GM13977 (cell line): ENCODE results near the gene SGSM1.

Source experiments
- DNase-seq: peaks from one replicate; pipeline ENCODE4 v3.0.0; 2012; ENCODE audit warnings: low spot score
- in situ Hi-C: fragments of 300-500 bp; cut with MboI; formaldehyde crosslinking; loops from one replicate; pipeline ENCODE4 v1.12.0; 2022; ENCODE audit warnings: low sequenced_read_pairs, low pct_unique_long_range_greater_than_20kb, mixed read lengths, inconsistent platforms; ENCODE audit not compliant: unreplicated experiment
- TF ChIP-seq, protein P1 (sequence below): IDR thresholded peaks from 2 replicates; pipeline ENCODE4 v1.5.1; 2012; ENCODE audit warnings: mild to moderate bottlenecking, control low read depth; ENCODE audit not compliant: insufficient read depth; ENCODE audit errors: extremely low read depth, missing control alignments

Gene SGSM1

DNA sequence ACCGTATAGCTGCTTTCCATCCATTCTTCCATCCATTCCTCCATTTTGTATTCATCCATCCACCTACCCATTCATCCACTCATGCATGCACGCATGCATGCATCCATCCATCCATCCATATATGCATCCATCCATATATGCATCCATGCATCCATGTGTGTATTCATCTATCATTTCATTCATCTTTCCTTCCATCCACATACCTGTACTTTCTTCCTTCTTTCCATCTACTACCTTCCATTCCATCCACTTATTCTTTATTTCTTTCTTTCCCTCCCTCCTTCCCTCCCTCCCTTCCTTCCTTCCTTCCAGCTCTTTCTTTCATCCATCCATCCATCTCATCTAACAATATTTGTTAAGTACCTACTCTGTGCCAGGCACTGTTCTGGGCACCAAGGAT lies 166.4 kb downstream of the SGSM1 start:
- DNase-seq = no peak
- TF ChIP-seq, protein P1, sequence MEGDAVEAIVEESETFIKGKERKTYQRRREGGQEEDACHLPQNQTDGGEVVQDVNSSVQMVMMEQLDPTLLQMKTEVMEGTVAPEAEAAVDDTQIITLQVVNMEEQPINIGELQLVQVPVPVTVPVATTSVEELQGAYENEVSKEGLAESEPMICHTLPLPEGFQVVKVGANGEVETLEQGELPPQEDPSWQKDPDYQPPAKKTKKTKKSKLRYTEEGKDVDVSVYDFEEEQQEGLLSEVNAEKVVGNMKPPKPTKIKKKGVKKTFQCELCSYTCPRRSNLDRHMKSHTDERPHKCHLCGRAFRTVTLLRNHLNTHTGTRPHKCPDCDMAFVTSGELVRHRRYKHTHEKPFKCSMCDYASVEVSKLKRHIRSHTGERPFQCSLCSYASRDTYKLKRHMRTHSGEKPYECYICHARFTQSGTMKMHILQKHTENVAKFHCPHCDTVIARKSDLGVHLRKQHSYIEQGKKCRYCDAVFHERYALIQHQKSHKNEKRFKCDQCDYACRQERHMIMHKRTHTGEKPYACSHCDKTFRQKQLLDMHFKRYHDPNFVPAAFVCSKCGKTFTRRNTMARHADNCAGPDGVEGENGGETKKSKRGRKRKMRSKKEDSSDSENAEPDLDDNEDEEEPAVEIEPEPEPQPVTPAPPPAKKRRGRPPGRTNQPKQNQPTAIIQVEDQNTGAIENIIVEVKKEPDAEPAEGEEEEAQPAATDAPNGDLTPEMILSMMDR = no peak
- in situ Hi-C loops = no loop called here

DNA sequence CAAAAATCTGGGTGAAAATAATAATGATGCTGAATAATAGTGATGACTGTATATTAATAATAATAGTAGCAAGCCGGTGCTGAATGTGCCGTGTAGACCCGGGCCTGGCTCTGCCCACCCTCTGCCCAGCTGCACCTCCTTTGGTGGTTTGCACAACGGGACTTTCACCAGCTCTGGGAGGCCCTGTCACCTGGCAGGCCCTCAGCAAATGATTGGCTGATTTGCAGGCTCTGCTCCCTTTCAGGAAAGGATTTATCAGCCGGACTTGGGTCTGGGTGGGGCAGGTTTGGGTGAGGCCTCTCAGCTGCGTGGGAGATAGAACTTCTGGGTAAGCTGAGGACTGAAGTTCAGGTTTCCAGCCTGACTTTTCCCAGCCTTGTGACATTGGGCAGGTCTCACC lies 167.9 kb downstream of the SGSM1 start:
- TF ChIP-seq, protein P1 = no peak
- DNase-seq = no peak
- in situ Hi-C loops = no loop called here

DNA sequence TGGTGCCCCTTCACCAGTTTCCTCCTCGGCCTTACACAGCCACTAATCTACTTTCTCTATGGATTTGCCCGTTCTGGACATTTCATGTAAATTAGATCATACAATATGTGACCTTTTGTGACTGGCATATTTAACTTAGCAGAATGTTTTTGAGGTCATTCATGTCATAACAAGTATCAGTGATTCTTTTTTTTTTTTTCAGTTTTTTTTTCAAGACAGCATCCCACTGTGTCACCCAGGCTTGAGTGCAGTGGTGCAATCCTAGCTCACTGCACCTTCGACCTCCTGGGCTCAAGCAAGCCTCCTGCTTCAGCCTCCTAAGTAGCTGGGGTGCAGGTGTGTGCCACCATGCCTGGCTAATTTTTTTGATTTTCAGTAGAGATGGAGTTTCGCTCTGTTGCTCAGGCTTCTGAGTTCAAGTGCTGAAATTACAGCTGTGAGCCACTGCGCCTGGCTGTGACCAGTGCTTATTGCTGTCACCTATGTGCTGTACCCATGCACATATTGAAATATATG lies 169.2 kb downstream of the SGSM1 start:
- TF ChIP-seq, protein P1 = no peak
- no peak for DNase-seq
- in situ Hi-C loops = no loop called here

DNA sequence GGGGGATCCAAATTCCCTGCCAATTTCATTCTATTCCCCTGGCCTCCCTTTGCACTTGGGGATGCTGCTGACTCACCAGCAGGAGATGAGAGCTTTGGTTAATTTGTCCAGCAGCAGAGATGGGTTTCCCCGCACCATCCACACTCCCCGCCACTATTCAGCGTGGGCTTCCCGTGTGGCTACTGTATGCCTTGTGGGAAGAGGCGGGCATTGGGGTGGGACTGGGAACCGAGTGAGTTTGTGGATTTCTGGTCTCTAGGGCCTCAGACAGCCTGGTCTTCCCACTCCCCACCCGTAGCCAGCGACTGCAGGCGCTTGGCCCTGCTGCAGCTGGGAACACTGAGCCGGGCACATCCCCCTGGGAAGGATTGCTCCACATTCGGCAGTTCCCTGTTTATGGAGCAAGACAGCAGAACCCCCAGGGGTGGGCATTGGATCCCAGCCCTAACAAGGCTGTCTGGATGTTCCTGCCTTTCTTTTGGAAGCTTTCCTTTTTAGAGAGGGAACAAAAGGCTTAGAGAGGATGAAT lies 169.9 kb downstream of the SGSM1 start:
- in situ Hi-C loops = no loop called here
- no peak for DNase-seq
- TF ChIP-seq, protein P1 = no peak

DNA sequence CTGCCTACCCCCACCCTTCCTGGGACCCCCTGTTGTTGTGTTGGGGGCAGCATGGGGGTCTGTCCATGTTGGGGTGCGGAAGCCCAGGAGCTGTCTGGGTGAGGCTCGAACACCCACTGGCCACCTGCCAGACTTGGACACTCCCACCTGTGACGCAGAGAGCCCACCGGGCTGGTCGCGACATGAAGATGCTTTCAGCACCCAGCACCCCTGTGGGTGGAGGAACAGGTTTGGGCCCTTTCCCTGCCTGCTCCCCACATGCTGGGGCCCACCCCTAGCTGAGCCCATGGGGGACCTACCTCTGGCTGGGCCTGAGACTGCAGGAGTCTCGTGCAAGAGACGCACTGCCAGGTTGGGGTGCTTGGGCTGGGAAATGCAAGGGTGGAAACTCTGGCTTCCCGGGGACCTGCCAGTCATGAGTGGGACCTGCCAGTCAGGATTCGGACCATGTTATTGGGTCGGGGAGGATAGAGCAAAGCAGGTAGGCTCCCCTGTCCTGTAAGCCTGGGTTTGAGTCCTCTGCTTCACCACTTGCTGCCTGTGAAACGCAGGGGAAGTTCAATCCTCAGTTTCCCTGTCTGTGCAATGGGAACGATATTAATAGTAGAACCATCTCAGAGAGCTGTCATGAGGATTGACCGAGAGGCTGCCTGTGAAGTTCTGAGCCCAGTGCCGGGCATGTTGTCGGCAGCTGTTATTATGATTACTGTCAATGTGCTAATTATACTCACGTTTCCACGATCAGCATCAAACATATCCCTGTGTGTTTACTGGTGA lies 170.6 kb downstream of the SGSM1 start:
- TF ChIP-seq, protein P1 = no peak
- DNase-seq = no peak
- in situ Hi-C loops = no loop called here
